NCI-H345 treated with DMSO at 0.1 percent for 48 hours (cell line): ENCODE data around the gene SFMBT2.

Experiments
- DNase-seq: peaks from one replicate; lab custom pipeline; 2025; ENCODE audit not compliant: unreplicated experiment; lab: John Stamatoyannopoulos, UW

Gene SFMBT2

DNA sequence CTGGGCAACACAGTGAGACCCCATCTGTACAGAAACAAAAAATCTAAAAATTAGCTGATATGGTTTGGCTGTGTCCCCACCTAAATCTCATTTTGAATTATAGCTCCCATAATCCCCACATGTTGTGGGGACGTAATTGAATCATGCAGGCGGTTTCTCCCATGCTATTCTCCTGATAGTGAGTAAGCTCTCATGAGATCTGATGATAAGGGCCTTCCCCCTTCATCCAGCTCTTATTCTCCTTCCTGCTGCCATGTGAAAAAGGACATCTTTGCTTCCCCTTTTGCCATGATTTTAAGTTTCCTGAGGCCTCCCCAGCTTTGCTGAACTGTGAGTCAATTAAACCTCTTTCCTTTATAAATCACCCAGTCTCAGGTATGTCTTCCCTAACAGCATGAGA, 136.5 kb downstream of the SFMBT2 start:
- DNase-seq, result no peak

DNA sequence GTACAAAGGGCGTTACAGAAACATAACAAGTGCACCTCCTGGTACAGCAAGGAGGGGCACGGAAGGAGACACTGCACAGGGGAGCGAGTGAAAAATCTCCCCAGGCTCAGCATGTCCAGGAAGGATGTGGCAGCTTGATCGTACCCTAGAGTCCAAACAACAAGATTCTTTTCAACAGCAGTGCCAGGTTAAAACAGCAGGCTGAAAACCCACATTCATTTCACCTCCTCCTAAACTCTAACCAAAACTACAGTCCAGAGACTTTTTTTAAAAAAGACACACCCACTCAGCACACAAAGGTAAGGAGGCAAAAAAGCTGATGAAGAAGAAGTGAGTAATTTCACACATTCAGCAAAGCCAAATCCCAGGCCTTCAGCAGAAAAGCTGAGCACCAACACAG, 138.8 kb downstream of the SFMBT2 start:
- no peak for DNase-seq

DNA sequence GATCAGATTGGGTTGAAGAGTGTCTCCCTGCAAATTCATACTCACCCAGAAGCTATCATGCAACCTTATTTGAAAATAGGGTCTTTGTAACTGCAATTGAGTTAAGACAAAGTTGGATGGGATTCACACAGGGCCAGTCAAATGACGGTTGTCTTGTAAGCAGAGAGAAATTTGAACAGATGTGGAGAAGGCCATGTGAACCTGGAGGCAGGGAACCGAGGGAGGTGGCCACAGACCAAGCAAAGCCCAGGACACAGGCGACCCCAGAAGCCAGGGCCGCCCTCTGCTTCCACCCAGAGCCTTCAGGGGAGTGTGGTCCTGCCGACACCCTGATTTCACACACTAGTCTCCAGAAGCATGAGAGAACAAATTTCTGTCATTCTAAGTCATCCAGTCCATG, 140.8 kb downstream of the SFMBT2 start:
- DNase-seq, result no peak

DNA sequence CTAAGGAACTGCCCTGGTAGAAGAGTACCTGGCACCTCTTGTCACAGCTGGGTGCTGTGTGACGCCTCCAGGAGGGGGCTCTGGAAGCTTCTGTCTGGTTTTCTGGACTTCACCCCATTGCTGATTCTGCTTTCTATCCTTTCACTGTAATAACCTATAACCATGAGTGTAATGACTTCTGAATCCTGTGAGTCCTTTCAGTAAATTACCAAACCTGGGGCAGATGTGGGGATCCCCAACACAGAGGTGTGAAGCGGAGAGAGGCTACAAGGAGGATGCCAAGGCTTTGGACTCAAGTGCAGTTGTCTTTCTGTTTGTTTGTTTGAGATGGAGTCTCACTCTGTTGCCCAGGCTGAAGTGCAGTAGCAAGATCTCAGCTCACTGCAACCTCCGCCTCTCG, 143.7 kb downstream of the SFMBT2 start:
- no peak for DNase-seq

DNA sequence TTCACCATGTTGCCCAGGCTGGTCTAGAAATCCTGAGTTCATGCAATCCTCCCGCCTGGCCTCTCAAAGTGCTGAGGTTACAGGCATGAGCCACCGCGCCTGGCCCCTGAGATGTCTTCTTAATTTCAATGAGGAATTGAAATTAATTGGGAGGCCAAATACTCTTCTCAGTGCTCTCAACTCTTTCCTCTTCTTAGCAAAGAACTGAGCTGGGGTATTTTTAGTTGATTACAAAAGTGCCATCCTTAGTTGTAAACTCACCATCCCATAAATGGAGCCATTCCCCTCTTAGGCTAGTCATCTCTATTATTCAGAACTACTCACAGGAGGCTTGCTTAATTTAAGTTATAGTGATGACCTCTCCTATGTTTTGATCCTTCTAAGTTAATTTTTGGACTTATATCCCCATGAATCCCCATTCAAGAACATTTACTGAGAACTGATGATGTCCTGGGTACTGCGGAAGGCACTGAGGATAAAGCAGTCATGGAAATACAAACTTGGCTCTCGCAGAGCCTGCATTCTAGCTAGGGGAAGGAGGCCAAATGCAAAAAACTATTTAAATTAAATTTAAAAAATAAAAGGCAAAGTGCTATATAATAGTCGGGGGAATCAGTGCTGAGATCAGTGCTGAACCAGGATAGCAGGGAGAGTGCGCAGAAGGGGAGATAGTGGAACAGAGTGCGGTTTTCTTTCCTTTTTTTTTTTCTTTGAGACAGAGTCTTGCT, 145.3 kb downstream of the SFMBT2 start:
- no peak for DNase-seq

DNA sequence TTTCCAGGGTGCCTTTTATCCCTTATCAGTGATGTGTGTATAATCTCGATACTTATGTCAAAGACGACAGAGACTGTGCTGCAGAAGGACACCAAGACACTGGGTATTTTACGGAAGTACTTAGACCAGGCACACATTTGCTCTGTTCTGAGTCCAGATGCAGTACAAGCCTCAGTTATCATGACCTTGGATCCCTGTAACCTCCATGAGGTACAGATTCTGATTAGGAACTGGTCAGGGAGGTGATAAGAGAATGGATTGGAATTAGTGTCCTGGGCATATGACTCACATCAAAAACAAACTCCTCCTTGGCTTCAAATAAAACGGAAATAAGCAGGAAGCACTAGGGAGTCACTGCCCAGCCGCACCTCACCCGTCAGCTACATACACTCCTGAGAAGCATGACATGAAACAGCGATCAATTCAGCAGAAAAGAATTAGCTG, 146.5 kb downstream of the SFMBT2 start:
- no peak for DNase-seq

DNA sequence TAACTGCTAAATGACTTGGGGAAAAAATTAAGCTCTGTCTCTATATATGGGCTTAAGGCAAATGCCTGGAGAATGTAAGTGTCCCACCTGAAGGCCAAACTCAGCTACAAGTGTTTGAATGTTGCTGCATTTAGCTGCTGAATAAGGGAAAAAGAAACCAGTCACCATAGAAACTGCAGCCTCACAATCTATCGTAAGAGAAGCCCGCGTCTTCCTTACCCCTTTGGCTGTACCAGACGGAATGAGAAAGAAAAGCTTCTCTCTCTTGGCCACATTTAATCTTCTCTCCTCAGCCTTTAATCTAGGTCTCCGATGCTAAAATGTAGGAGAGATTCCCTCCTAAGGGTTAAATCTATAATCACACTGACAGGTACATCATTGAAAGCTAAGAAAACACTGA, 147.2 kb downstream of the SFMBT2 start:
- DNase-seq, result no peak

DNA sequence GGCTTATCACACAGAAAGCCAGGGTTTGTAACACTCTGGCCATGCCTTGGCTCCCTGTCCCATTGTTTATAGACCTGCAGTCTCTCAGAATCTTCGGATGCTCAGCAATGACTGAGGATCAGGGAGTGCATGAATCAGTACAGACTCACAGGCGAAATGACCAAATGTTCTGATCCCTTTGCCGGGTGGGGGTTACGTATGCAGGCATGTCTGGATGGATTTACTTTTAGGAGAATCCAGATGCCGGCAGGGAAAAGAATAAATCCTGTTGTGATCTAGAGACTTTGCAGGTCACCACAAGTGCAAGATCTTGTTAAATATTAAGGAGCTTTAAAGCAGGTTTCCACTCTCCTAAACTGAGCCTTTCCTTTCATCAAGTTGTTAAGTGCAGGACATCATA, 149.5 kb downstream of the SFMBT2 start:
- DNase-seq, result no peak

DNA sequence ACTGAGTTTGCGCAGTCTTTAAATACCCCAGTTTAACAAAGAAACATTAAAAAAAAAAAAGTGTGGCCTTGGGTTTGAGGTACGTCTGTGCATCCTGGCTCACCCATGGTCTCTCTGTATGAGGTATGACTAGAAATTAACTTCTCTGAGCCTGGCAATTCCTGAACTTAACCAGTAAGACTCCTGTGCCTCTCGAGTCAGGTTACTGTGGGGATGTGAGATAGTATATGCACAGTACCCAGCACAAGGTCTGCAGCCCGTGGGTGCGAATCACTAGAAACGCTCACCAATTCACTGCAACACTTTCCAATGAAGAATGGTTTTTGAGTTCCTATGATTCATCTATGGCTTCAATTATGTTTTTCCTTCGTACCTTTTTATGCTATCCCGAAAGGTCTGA, 149.9 kb downstream of the SFMBT2 start:
- DNase-seq, result no peak

DNA sequence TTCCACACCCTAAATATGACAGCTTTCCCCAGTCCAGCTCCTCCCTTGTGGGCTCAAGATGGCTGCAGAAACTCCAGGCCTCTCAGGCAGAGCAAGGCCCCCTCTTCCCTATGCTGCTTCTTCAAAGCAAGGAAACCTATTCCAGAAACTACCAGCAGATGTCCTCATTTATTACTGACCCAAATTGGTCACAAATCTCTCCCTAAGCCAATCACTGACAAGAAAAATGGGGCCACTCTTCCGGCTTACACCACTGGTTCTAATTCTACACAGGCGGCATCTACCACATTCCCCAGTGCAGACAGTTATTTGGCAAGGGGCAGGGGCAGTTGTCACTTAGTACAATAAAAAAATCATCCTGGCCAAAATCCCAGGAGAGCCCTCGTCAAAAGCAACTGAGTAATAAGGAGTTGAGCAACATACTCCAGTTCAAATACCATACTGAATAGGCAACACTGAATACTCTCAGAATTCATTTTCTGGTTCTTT, 150.4 kb downstream of the SFMBT2 start:
- DNase-seq, result no peak

DNA sequence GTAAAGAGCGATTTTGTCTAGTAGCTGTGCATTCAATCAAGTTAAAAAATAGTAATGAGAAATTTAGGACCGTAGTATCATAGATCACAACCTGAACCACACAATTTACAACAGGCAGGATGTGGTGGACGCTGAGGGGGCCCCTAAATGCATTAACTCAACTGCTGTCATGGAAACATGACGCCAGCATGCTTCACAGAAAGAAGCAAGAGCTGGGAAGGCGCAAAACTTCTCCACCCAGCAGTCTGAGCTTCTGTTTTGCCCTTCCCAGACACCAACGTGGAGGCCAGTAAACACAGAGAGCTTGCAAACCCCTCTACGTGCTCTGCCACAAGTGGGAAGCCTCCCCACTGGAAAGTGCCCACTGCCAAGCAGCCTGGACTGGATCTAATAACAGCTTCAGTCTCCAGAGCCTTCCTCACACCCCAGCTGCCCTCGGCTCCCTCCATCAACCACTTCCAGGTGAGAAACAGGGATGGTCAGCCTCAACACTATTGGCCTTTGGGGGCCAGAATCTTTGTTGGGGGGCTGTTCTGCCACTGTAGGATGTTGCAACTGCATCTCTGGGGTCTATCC, 151.8 kb downstream of the SFMBT2 start:
- no peak for DNase-seq

DNA sequence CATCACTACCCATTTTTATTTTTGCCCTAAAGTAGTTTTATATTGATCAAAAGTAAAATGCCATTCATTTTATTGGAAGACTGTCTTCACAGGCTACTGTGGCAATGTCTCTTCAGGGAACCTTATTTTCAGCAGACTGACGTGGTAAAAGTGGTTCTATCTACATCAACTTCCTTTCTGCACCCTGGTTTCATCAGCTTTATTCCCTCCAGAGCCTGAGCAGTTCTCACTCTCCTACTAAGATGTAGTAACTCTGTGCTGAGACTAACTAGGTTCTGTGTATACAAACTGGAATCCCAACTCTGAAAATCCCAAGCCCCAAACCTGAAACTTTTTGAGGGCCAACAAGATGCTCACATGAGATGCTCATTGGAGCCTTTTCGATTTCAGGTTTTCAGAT, 155.3 kb downstream of the SFMBT2 start:
- DNase-seq, result no peak

DNA sequence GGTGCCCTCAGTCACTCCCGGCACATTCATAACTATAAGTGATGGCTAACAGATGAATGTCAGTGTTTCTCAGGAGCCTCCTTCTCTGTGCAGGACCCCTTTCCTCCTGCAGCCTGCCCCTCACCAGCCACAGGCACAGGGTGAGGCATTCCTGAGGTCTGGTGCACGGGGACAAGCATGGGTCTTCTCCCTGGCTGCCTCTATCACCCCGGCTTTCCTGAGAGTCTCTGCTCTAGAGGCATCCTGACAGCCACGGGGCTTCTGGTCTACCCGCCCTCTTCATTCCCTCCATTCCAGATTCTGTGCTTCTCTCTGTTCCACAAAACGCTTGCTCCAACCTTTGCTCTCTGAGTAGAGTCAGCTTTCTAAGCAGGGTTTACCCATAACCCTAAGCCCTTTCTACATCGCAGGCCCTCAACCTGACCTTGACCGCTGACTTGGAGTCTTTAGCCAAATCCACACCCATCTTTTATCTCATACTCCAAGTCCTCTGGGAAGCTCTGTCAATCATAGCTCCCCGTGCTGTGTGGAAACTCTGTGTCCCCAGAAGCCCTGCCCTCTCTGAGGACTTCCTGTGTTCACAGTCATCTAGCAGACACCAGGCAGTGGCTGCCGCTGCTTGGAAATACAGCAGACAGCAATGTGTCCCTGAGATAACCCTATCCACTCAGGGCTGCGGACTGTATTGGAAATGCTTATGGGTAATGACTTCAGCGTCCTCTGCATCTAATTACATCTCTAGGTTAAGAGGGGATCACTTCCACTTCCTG, 159.0 kb downstream of the SFMBT2 start:
- DNase-seq, result no peak

DNA sequence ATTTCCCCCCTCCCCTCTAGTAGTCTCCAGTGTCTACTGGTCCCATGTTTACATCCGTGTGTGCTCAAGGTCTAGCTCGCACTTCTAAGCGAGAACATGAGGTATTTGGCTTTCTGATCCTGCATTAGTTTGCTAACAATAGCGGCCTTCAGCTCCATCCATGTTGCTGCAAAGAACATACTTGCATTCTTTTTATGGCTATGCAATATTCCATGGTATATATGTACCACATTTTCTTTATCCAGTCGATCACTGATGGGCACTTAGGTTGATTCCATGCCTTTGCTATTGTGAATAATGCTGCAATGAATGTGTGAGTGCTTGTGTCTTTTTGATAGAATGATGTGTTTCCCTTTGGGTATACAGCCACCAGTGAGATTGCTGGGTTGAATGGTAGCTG, 160.6 kb downstream of the SFMBT2 start:
- DNase-seq, result no peak

DNA sequence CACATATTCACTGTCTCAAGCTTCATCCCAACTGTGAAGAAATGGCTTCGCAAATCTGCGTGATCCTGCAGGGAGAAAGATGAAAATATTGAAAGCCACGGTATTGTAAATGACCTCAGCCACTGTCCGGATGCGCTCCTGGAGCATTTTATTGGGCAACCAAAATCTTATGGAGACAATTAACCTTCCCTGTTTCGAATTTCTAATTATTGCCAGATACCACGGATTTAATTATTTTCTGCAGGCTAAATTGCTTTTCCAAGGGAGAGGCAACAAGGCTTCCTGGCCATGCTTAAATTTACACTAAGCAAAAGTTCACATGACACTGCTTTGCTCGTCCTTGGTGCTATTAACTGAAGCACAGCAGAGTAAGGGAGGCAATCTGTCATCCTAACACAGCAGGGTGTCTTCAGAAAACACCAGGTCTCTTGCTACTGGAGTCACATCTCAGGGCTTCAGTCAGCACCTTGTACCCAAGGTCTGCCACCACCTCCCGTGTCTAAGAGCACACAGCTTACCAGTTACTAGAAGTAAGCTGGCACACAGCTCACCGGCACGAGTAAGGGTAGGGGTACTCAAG, 162.2 kb downstream of the SFMBT2 start:
- DNase-seq, result no peak

DNA sequence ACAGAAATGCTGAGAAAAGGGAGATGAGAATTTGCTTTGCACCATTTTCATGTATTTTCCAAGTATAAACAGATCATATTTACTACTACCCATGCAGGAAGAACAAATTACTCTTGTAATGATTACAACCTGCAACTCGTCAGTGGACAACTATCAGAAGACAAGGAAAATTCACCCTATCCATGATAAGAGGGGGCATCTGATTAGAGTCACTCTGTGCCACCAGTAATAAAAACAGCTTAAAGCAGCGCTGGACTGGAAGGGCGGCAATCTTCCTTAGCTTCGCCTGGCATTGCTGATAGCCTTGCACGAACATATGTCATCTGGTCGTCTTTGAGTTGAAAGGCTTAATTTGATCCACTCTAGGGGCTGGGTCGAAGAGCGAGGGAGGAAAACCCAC, 162.7 kb downstream of the SFMBT2 start:
- DNase-seq, result no peak

DNA sequence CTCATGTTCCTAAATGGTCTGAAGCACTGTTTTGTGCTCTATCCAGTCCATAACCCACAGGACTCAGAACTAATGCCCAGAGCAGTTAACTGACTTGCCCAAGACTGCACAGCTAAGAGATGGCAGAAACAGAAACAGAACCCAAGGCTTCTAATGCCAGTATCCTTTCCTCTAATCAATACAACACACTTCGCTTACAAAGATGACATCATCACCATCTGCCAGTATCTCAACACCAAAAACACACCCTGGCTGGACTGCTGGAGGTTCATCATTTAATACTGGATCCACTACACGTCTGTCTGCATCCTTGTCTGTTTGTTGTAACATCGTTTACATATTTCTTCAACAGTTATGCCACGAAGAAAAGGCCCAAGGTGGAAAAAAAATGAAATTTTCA, 165.3 kb downstream of the SFMBT2 start:
- no peak for DNase-seq

DNA sequence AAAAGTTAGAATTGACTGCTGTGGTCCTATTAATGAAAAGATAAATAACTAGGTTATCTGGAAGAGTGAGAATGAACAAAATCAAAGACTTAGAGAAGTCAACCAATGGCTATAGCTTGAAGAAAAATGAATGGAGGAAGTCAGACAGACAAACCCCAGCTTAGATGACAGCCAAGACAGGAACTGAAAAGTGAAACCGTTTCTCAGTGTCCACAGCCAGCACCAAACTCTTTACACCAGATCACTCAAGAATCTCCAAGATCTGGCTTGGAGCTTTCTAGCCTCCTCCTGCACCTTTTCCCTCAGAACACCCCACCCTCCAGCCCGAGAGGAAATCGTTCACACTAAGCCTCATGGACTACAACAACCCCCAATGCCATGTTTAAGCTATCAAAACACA, 167.0 kb downstream of the SFMBT2 start:
- DNase-seq, result no peak

DNA sequence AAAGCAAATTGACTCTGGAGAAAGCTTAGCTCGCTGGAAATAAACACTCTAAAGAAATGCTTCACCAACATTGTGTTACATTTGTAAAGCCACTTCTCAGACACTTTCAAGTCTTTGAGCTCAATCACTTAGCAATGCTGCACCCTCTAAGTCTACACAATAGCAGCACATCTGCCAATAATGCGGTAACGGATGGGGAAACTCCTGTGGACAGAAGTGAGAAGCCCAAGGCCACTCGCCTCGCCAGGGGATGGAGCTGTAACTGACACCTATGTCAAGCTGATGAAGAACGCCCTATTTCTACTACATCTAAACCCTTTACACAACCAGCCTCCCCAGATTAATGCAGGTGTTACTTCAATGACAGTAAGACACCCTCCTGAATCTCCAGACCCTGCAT, 167.7 kb downstream of the SFMBT2 start:
- no peak for DNase-seq

DNA sequence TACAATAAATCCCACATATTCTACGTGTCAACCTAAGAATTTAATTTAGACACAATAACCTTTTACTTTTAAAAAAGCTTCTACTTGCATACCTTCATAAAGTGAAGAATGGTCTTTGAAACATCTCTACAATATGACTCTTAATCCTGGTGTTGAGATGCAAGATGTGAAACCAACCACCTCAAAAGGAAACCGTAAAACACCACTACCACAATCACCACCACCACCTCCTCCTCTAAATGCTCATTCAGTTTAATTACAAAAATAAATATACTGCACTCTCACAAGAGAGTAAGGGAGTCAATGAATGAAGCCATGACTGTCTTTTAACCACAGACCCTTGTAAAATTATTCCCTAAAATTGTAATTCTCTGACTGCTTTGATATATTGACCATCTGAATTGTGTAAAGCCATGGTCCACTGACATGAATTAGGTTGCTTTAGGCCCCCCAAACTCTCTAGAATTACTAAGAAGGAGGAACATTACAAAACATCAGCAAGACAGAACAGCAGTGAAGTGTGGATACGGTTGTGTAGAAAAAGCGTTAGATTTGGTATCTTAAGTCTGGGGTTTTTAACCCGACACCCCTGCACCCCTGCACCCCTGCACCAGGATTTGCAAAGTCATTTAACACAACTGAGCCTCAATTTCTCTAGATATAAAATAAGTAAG, 171.4 kb downstream of the SFMBT2 start:
- no peak for DNase-seq

DNA sequence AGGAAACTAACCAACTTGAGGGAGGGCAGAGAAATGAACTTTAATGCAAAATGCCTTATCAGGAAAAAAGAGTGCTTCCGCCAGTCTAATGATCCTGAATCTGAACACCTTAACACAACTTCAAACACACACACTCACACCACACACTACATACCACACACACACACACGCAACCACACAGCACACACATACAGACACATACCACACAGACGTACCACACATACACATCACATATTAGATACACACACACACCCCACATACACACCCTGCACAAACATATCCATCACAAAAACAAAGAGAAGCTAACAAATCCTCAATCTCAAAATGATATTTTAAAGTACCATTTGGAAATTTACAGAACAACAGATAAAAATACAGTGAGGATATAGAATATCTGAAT, 175.5 kb downstream of the SFMBT2 start:
- DNase-seq, result no peak
